Brain microvascular endothelial cell (primary cell): ENCODE data around the gene CWH43.

Experiments used
- DNase-seq: peaks from one replicate; pipeline ENCODE4 v3.0.0-alpha.2; 2020
- H3K27ac ChIP-seq: fragments of 250-450 bp; sonication (Bioruptor Pico); 2 replicates; pipeline ENCODE4 v1.5.1; 2020; ENCODE audit warnings: mild to moderate bottlenecking, moderate library complexity
- H3K27me3 ChIP-seq: fragments of 250-450 bp; sonication (Bioruptor Pico); replicated peaks from 2 replicates; pipeline ENCODE4 v1.5.1; 2020; ENCODE audit warnings: mild to moderate bottlenecking
- H3K36me3 ChIP-seq: fragments of 250-450 bp; sonication (Bioruptor Pico); replicated peaks from 2 replicates; pipeline ENCODE4 v1.5.1; 2020; ENCODE audit warnings: mild to moderate bottlenecking
- H3K4me3 ChIP-seq: 2 replicates; pipeline ENCODE4 v1.5.1; 2011; ENCODE audit warnings: low read depth, mild to moderate bottlenecking, control low read depth, low read length, moderate library complexity
- in situ Hi-C: cut with HindIII; loops from 2 replicates; pipeline ENCODE4 v1.10.0; 2017; ENCODE audit warnings: low sequenced_read_pairs, low pct_ligation_motif_present
- TF ChIP-seq, protein P1 (sequence below): IDR thresholded peaks from 2 replicates; pipeline ENCODE4 v1.5.1; 2011; ENCODE audit warnings: low read depth, mild to moderate bottlenecking, moderate library complexity, low read length, control low read depth, inconsistent platforms; ENCODE audit errors: missing control alignments

The CWH43 gene

DNA sequence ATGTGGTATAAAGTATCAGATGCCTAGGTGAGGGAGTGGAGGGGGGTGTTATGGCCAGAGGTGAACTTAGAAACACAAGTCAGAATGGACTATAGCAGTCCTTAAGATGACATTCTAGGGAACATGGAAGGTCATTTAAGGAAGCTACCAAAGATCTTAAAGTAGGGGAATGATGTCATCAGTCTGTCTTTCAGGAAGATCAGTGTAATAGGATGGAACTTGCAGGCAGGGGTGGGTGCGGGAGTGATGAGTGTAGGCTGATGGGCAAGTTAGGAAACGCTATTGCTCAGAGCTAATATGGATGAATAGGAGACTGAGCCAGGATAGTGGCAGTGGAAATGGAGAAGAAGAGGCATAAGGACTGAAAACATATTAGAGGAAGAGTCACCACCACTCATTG lies 27.5 kb upstream of the CWH43 start:
- in situ Hi-C loops: no loop called here
- TF ChIP-seq, protein P1, sequence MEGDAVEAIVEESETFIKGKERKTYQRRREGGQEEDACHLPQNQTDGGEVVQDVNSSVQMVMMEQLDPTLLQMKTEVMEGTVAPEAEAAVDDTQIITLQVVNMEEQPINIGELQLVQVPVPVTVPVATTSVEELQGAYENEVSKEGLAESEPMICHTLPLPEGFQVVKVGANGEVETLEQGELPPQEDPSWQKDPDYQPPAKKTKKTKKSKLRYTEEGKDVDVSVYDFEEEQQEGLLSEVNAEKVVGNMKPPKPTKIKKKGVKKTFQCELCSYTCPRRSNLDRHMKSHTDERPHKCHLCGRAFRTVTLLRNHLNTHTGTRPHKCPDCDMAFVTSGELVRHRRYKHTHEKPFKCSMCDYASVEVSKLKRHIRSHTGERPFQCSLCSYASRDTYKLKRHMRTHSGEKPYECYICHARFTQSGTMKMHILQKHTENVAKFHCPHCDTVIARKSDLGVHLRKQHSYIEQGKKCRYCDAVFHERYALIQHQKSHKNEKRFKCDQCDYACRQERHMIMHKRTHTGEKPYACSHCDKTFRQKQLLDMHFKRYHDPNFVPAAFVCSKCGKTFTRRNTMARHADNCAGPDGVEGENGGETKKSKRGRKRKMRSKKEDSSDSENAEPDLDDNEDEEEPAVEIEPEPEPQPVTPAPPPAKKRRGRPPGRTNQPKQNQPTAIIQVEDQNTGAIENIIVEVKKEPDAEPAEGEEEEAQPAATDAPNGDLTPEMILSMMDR: no peak
- no peak overlapping the region for H3K27ac ChIP-seq

DNA sequence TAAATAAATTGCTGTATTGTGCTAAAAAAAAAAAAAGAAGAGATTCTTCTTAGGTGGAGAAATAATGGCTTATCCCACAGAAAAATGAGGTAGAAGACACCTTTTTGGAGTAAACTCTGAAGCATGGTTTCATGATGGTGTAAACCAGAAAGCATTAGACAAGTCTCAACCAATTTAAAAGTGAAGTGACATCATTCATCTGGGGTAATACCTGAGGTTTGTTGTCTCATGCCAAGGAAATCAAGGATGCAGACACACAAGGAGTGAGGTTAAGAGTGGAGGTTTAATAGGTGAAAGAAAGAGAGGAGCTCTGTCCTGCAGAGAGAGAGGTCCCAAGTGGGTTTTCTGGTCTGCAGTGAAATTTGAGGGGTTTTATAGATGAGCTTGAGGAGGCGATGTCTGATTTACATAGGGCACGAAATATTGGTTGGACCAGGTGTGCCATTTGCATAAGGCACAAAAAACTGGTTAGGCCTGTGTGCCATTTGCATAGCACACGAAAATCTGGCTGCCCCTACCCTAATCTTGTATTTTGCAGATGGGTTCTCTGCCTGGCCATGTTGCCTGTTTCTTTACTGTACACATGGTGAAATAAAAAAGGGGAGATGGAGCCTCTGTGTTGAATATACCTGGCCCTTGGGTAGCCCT lies 25.0 kb upstream of the CWH43 start:
- Histone ChIP-seq H3K4me3 (no peak overlapping the region), H3K27me3 (no peaks in the 10 kb centered on the region), H3K36me3 (no peaks in the 10 kb centered on the region), H3K27ac (no peak overlapping the region)
- no peak for DNase-seq
- in situ Hi-C loops: no loop called here
- TF ChIP-seq, protein P1: no peak

More for the DNA sequence above, 27.5 kb upstream of the CWH43 start:
- no peak for DNase-seq
- H3K4me3 ChIP-seq: no peak overlapping the region
- no peaks in the 10 kb centered on the region for H3K36me3 ChIP-seq
- H3K27me3 ChIP-seq: no peaks in the 10 kb centered on the region

DNA sequence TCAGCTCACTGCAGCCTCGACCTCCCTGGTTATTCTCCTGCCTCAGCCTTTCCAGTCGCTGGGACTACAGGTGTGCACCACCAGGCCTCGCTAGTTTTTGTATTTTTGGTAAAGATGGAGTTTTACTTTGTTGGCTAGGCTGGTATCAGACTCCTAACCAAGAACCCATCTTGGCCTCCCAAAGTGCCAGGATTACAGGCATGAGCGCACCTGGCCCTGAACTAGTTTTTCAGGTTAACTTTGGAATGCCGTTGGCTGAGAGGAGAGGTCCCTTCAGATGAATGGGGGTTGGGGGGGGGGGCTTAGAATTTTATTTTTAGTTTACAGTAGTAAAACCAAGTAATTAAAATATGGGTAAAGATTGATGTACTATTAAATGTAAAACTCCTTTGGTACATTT lies 23.4 kb upstream of the CWH43 start:
- Histone ChIP-seq H3K36me3 (no peaks in the 10 kb centered on the region), H3K4me3 (no peak overlapping the region), H3K27me3 (no peaks in the 10 kb centered on the region), H3K27ac (no peak overlapping the region)
- TF ChIP-seq, protein P1: no peak
- in situ Hi-C loops: no loop called here
- no peak for DNase-seq

DNA sequence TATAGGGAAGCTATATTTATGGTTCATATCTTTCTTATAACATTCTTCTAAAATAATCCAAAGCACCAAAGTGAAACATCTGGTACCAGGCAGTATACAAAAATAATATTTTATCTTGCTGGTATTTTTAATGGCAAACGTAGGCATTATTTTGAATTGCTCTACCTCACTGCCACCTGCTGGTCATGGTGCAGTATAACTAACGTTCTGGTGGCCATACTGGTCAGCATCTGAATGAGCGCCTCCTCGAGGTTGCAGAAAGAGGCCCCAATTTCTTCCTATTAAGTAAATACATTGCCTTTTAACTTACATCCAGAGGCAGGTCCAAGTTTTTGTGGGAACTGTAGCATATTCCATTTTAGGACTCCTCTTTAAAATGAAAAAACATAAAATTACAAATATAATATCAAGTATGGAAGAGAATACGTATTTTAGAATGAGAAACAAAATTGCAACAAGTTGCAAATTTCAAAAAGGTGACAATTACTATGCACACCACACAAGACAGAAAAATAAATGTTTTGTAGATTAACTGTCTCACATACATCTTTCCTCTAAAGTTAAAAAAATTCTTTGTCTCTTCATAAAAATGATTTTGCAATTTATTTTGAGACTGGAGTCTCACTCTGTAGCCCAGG lies 22.9 kb upstream of the CWH43 start:
- in situ Hi-C loops: no loop called here
- no peaks in the 10 kb centered on the region for H3K36me3 ChIP-seq
- TF ChIP-seq, protein P1: peak; percentile 99
- no peak overlapping the region for H3K27ac ChIP-seq
- H3K27me3 ChIP-seq: no peaks in the 10 kb centered on the region
- H3K4me3 ChIP-seq: no peak overlapping the region
- peak; percentile 82 for DNase-seq

DNA sequence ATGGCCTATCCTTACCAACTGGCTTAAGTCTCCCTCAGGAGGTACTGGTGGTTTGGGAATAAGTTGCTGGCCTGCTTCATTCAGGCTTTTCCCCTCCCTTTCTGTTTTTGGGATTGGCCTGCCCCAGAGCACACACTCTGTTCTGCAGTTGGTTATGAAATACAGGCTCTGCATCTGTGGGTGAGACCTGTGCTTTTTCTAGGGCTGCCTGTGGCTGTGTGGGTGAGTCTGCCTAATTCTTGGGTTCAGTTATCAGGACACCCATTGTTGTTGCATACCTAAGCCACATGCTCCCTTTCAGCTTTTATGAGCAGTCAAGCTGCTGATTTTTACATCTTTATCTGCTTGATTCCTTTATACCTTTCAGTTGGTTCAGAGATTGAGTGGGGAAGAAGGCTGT lies 19.0 kb upstream of the CWH43 start:
- Histone ChIP-seq H3K27ac (no peak overlapping the region), H3K4me3 (no peak overlapping the region), H3K27me3 (no peaks in the 10 kb centered on the region), H3K36me3 (no peaks in the 10 kb centered on the region)
- TF ChIP-seq, protein P1: no peak
- in situ Hi-C loops: no loop called here
- DNase-seq: no peak

DNA sequence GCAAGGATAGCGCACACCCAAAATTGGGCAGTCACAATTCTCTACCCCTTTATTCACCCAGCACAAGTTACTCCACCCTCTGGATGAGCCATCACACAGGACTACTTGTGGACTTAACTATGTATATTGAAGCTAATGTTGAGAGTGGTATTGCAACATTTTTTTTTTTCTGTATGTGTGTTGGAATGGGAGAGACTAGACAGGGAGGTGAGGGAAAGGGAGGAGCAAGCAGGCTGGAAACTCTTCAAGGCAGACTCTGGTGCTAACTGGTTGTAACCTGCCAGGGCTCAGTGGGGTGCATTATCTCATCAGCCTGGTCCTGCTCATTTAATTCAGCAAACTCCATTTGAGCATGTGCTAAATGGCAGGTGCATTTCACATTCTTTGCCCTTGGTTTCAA lies 18.4 kb upstream of the CWH43 start:
- TF ChIP-seq, protein P1: no peak
- Histone ChIP-seq H3K36me3 (no peaks in the 10 kb centered on the region), H3K27ac (no peak overlapping the region), H3K27me3 (no peaks in the 10 kb centered on the region), H3K4me3 (no peak overlapping the region)
- DNase-seq: no peak
- in situ Hi-C loops: no loop called here
